Activated T-helper 1 cell treated with anti-CD3 and anti-CD28 coated beads, Interleukin-12 subunit alpha, Interleukin-12 subunit beta, Interleukin-2, Interleukin-4 antibody, amounts not matched to agents 30 ng/mL and 10 ng/mL and 1 ng/mL, durations not matched to agents 14 hours and 24 hours and 36 hours (primary cell): ENCODE measurements around the gene FARP1. TPM values are rescaled to one million over a fixed set of nuclear protein-coding genes. Genes with fewer than 3 reads are reported as not detected.

Experiments
- DNase-seq: peaks from one replicate; pipeline ENCODE4 v3.0.0; 2021; ENCODE audit warnings: low spot score
- H3K27ac Mint-ChIP-seq: one replicate; pipeline ENCODE4 v1.8.0; 2021; ENCODE audit warnings: mild to moderate bottlenecking, mixed read lengths
- H3K27me3 Mint-ChIP-seq: one replicate; pipeline ENCODE4 v1.8.0; 2022; ENCODE audit warnings: mild to moderate bottlenecking, moderate library complexity, mixed read lengths; ENCODE audit not compliant: insufficient read depth
- H3K36me3 Mint-ChIP-seq: one replicate; pipeline ENCODE4 v1.8.0; 2021; ENCODE audit warnings: low read depth, mixed read lengths
- H3K4me1 Mint-ChIP-seq: one replicate; pipeline ENCODE4 v1.8.0; 2021; ENCODE audit warnings: low read depth, mixed read lengths
- H3K4me3 Mint-ChIP-seq: one replicate; pipeline ENCODE4 v1.8.0; 2021; ENCODE audit warnings: mild to moderate bottlenecking, moderate library complexity, mixed read lengths
- H3K9me3 Mint-ChIP-seq: one replicate; pipeline ENCODE4 v1.8.0; 2021; ENCODE audit warnings: mixed read lengths
- intact Hi-C: fragments of 100-400 bp; cut with micrococcal nuclease; formaldehyde crosslinking; loops from one replicate; pipeline ENCODE4 v1.15.1; 2024
- total RNA-seq: library from RNA; stranded (reverse); gene quantifications from 2 replicates; pipeline ENCODE4 v1.2.3, GENCODE V29; 2022

Gene FARP1, protein sequence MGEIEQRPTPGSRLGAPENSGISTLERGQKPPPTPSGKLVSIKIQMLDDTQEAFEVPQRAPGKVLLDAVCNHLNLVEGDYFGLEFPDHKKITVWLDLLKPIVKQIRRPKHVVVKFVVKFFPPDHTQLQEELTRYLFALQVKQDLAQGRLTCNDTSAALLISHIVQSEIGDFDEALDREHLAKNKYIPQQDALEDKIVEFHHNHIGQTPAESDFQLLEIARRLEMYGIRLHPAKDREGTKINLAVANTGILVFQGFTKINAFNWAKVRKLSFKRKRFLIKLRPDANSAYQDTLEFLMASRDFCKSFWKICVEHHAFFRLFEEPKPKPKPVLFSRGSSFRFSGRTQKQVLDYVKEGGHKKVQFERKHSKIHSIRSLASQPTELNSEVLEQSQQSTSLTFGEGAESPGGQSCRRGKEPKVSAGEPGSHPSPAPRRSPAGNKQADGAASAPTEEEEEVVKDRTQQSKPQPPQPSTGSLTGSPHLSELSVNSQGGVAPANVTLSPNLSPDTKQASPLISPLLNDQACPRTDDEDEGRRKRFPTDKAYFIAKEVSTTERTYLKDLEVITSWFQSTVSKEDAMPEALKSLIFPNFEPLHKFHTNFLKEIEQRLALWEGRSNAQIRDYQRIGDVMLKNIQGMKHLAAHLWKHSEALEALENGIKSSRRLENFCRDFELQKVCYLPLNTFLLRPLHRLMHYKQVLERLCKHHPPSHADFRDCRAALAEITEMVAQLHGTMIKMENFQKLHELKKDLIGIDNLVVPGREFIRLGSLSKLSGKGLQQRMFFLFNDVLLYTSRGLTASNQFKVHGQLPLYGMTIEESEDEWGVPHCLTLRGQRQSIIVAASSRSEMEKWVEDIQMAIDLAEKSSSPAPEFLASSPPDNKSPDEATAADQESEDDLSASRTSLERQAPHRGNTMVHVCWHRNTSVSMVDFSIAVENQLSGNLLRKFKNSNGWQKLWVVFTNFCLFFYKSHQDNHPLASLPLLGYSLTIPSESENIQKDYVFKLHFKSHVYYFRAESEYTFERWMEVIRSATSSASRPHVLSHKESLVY
- total RNA-seq = 0.34 and 0.42 TPM in 2 replicates

DNA sequence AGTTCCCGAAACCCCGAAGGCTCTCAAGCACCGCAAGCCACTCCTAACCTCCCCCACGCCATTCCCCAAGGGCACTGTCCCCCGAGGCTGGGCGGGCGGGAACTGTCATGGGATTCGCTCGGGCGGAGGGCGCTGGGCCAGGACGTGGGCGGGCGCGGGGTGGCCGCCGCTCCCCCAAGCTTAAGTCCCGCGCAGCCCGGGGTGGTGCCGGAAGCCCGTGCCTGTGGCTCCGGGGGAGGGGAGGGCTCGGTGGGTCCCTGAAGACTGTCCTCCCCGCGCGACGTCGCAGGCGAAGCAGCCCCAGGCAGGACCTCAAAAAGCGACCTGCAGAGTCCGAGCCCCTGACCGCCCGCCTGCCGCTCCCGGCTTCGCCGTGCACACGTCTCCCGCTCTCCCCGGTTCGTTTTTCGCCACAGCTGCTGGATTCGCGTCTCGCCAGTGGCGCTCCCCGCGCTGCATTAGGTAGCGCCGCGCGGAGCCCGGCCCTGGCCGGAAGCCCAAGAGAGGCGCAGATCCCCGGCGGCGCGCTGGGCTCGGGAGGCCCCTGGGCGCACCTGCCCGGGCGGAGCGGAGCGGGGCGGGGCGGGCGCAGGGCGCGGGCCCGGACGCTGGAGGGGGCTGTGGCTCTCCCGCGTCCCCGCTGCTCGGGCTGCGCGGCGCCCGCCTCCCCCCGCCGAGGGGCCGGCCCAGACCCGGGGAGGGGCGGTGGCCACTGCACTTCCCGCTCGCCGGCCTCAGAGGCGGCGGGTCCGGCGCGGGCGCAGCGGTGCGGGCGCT lies at the start of gene FARP1:
Gene FARP1 (plus strand): TSS at position 715 of the 777 bp plus-strand sequence. CDS start 70,149 bp downstream, outside the sequence.
- Mint-ChIP-seq H3K27me3 (peaks cover 59% of the 10 kb centered on the region), H3K9me3 (no peaks in the 10 kb centered on the region), H3K4me3 (peak within 1 kb of the TSS; percentile 73), H3K36me3 (no peaks in the 10 kb centered on the region), H3K4me1 (no peaks in the 10 kb centered on the region), H3K27ac (no peak within 1 kb of the TSS)
- intact Hi-C loops = no loop called here
- peak; percentile 22 for DNase-seq

DNA sequence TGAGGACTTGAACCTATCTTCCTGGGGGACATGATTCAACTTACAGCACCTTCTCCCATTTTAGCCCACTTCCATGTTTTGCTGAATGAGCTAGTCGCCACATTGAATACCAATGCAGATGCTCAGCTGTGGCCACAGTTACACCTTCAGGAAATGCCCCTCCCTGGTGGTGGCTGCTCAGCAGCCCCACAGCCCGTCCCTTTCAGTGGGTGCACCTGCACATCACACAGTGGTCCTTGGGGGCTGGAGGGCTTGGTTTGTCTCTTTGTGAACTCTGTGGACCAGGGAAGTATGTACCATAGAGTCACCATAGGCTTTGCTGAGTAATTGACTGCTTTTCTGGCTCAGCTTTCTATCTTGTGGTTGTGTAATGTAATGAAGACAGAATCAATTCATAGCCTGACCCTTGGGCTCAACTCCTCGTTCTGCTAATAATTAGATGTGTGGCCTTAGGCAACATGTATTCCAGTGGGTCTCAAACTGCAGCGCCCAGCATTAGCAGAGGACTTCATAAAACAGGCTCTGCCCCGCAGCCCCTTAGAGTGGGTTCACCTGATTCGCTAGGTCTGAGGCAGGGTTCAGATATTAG lies 48.1 kb upstream of the FARP1 start:
- Mint-ChIP-seq H3K9me3 (no peaks in the 10 kb centered on the region), H3K36me3 (no peaks in the 10 kb centered on the region), H3K4me1 (no peaks in the 10 kb centered on the region), H3K4me3 (no peak overlapping the region), H3K27ac (no peak overlapping the region), H3K27me3 (peaks cover 3% of the 10 kb centered on the region)
- no peak for DNase-seq
- intact Hi-C loops = no loop called here

DNA sequence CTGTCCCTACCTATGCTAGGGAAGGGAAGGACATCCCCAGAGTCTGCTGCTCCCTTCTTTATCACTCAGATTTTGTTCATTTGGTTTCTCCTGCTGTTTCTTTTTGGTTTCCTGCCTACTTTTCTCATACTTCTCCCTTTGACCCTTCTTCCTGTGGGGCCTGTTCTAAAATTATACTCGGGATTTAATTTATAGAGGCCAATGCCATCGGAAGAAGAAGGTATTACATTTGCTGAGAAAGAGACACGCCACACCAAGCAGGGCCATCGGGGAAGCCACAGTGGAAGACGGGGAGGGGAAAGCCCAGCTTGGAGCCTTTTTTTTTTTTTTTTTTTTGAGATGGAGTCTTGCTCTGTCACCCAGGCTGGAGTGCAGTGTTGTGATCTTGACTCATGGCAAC lies 46.8 kb upstream of the FARP1 start:
- no peaks in the 10 kb centered on the region for H3K36me3 Mint-ChIP-seq
- H3K27ac Mint-ChIP-seq = no peak overlapping the region
- no peaks in the 10 kb centered on the region for H3K4me1 Mint-ChIP-seq
- no peaks in the 10 kb centered on the region for H3K9me3 Mint-ChIP-seq
- peaks cover 3% of the 10 kb centered on the region for H3K27me3 Mint-ChIP-seq
- H3K4me3 Mint-ChIP-seq = no peak overlapping the region
- no peak for DNase-seq
- intact Hi-C loops = no loop called here

DNA sequence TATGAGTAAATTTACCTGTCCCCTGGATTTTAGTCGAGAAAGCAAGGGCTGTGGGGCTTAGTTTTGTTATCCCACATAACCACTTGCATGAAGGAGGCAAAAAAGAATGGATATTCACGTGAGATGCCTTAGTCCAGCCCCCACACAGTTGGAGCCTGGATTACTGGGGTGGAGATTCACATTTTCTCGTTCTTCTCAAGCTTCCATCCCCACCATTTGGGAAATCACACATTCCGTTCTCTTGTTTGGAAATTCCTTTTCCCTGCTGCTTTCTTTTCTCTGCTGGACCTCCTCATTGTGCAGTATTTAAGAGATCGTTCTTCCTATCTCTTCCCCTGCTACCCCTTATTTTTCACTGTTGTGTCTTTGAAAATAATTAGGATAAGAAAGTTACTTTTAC lies 45.1 kb upstream of the FARP1 start:
- Mint-ChIP-seq H3K36me3 (no peaks in the 10 kb centered on the region), H3K4me3 (no peak overlapping the region), H3K27ac (no peak overlapping the region), H3K27me3 (peaks cover 3% of the 10 kb centered on the region), H3K9me3 (no peaks in the 10 kb centered on the region), H3K4me1 (no peaks in the 10 kb centered on the region)
- DNase-seq = no peak
- intact Hi-C loops = no loop called here

DNA sequence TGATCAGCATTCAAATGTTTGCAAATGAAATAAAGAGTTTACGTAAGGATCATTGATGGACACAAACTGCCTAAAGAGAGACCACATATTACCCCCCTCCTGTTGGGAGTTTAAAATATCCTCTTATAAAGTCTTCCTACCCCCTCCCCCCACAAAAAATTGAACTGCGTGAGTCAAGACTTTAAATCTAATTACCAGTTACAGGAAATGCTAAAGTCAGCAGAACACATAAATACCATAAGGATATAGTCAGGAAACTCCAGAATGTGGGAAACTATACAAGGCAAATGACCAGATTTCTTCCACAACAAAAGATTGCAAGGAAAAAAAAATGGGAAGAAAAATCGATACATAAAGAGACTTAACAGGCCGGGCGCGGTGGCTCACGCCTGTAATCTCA lies 44.4 kb upstream of the FARP1 start:
- H3K4me3 Mint-ChIP-seq = no peak overlapping the region
- no peaks in the 10 kb centered on the region for H3K4me1 Mint-ChIP-seq
- no peaks in the 10 kb centered on the region for H3K9me3 Mint-ChIP-seq
- peaks cover 3% of the 10 kb centered on the region for H3K27me3 Mint-ChIP-seq
- H3K27ac Mint-ChIP-seq = no peak overlapping the region
- H3K36me3 Mint-ChIP-seq = no peaks in the 10 kb centered on the region
- DNase-seq = no peak
- intact Hi-C loops = no loop called here

DNA sequence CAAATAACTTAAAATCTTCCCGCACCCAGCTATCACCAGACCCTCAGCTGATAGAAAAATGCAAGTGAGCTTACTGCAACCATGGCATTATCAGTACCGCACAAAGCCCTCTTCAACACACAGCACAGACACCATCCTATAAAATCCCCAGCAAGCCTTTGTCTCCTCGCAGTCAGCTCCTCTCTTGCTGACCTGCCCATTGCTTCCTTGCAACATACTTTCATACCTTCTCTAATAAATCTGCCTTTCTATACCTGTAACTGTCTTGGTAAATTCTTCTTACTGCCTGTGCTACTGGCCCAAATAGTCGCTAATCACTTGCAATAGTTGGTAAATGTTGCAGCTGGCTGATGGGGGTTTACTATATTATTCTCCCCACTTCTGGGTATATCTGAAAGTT lies 43.3 kb upstream of the FARP1 start:
- intact Hi-C loops = no loop called here
- Mint-ChIP-seq H3K4me1 (no peaks in the 10 kb centered on the region), H3K27me3 (peaks cover 3% of the 10 kb centered on the region), H3K4me3 (no peak overlapping the region), H3K36me3 (no peaks in the 10 kb centered on the region), H3K27ac (no peak overlapping the region), H3K9me3 (no peaks in the 10 kb centered on the region)
- no peak for DNase-seq

DNA sequence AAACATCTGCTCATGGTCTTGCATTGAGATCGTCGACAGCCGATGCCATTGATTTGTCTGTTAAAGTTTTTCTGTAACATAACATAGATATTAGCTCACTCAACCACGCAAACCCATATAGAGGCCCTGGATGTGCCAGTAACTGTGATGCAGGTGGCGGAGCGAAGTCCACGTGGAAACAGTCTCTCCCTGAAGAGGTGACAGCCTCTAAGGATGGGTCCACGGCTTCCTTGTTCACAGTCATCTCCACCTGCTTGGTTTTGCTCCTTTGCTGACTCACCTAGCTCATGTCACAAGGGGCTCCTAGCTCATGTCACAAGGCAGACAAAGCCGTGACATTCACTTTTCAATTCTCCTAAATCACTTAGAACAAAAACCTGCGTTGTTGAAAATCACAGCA lies 42.4 kb upstream of the FARP1 start:
- no peak for DNase-seq
- no peak overlapping the region for H3K27ac Mint-ChIP-seq
- no peaks in the 10 kb centered on the region for H3K9me3 Mint-ChIP-seq
- no peaks in the 10 kb centered on the region for H3K4me1 Mint-ChIP-seq
- H3K36me3 Mint-ChIP-seq = no peaks in the 10 kb centered on the region
- no peak overlapping the region for H3K4me3 Mint-ChIP-seq
- intact Hi-C loops = no loop called here
- H3K27me3 Mint-ChIP-seq = peaks cover 3% of the 10 kb centered on the region

DNA sequence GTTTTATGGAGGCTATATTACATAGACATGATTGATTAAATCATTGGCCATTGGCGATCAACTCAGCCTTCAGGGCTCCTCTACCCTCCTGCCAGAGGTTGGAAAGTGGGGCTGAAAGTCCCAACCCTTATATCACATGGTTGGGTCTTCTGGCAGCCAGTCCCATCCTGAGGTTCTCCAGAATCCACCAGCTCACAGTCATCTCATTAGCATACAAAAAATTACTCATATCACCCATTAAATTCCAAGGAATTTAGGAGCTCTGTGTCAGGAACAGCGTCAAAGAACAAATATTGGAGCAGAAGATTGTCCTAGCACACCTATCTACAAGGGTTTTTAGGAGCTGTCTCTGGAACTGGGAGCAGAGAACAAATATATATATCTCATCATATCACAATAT lies 39.4 kb upstream of the FARP1 start:
- Mint-ChIP-seq H3K4me1 (no peaks in the 10 kb centered on the region), H3K36me3 (no peaks in the 10 kb centered on the region), H3K9me3 (no peaks in the 10 kb centered on the region), H3K4me3 (no peak overlapping the region), H3K27me3 (no peaks in the 10 kb centered on the region), H3K27ac (no peak overlapping the region)
- intact Hi-C loops = no loop called here
- DNase-seq = no peak

DNA sequence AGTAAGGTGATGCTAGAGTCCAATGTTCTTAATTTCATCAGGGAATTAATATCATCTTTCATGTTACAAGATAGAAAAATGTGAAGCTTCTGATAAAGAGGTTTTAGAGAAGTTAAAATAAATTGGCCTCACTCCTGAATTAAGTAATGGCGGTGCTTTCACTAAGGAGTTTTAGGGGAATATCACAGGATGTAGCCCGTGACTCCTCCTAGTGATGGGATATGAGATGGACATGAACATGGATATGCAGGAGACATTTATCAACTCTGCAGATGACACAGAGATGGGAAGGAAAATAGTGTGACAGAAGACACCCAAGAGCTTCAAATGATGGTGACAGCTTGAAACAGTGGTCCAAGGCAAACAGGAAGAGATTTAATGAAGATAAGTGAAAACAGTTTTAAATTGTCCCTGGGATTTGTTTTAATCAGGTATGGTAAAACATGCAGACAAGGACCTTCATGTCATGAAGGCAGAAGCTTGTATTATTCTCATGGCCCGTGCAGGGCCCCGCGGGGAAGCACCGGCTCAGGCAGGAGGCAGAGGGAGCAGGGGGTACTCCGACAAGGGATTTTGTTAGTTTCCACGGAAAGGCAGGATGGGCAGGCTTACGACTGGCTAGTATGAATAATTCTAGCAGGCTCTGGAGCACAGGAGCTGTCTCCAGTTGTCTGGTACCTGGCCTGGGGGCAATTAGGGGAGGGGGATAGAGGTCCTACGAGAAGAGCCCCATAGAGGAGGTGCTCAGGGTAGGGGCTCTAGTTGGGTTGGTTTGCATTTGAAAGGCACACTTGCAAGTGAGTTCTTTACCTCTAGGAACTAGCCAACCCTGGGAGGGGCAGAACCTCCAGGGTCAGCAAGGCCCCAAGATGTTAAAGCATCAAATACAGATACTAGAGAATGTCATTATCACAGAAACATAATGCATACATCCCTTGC lies 38.7 kb upstream of the FARP1 start:
- Mint-ChIP-seq H3K27me3 (no peaks in the 10 kb centered on the region), H3K9me3 (no peaks in the 10 kb centered on the region), H3K4me3 (no peak overlapping the region), H3K36me3 (no peaks in the 10 kb centered on the region), H3K4me1 (no peaks in the 10 kb centered on the region), H3K27ac (no peak overlapping the region)
- intact Hi-C loops = no loop called here
- no peak for DNase-seq

DNA sequence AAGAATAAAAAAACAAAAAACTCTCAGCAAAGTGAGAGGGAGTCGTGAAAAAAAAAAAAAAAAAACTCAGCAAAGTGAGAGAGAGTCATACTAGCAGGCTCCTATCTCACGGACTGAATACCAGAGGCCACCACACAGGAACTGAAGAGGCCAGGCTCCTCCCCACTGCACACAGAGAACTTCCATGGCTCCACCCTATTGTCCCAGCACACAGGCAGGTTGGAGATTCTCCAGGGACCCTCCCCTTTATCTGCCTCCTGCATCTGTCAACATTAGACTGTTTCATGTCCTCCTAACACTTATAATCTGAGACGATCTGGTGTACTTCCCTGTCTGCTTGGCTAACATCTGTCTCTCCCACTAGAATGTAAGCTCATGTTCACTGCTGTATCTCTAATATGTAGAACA lies 37.0 kb upstream of the FARP1 start:
- DNase-seq = no peak
- Mint-ChIP-seq H3K4me3 (no peak overlapping the region), H3K4me1 (no peaks in the 10 kb centered on the region), H3K27me3 (no peaks in the 10 kb centered on the region), H3K9me3 (no peaks in the 10 kb centered on the region), H3K27ac (no peak overlapping the region), H3K36me3 (no peaks in the 10 kb centered on the region)
- intact Hi-C loops = no loop called here

DNA sequence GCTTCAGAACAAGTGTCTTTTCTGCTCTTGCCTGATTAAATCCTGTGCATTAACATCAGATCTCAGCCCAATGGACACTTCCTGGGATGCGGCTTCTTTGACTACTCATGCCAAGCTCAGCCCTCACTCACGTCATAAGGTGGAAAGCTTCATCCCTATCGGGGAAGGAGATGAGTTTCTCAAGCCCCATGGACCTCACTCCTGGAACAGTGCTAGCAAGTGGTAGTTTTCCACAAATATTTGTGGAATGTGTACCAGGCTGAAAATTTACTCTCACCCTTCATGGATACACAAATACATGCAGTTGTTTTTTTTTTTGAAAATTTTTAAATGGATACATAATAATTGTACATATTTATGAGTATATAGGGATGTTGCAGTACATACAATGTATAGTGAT lies 34.6 kb upstream of the FARP1 start:
- no peak overlapping the region for H3K27ac Mint-ChIP-seq
- H3K9me3 Mint-ChIP-seq = no peaks in the 10 kb centered on the region
- no peak for DNase-seq
- H3K27me3 Mint-ChIP-seq = no peaks in the 10 kb centered on the region
- intact Hi-C loops = no loop called here
- H3K36me3 Mint-ChIP-seq = no peaks in the 10 kb centered on the region
- H3K4me3 Mint-ChIP-seq = no peak overlapping the region
- H3K4me1 Mint-ChIP-seq = no peaks in the 10 kb centered on the region
